A549 (cell line): ENCODE results near the gene DDR2.

Experiments
- CBX8 ChIP-seq: fragments of 200-600 bp; sonication (generic); IDR thresholded peaks from 2 replicates; pipeline ENCODE4 v1.6.1; 2016
- CEBPB ChIP-seq, 2 experiments: fragments of >200 bp in 1 of 2; sonication (Bioruptor Twin) in 1 of 2; formaldehyde crosslinking in 1 of 2; IDR thresholded peaks; 2 replicates each; pipeline ENCODE4 v1.6.1; 2012 to 2016
- CHD4 ChIP-seq: fragments of 200-600 bp; sonication (generic); IDR thresholded peaks from 2 replicates; pipeline ENCODE4 v1.6.1; 2016; ENCODE audit warnings: antibody characterized with exemption, mild to moderate bottlenecking, borderline replicate concordance
- CTCF ChIP-seq: fragments of >200 bp; sonication (Bioruptor Twin); formaldehyde crosslinking; IDR thresholded peaks from 3 replicates; pipeline ENCODE4 v1.5.1; 2016
- EP300 ChIP-seq, 2 experiments: fragments of >200 bp; sonication (Bioruptor Twin); formaldehyde crosslinking; IDR thresholded peaks; 2 replicates in 1 of 2; 3 replicates in 1 of 2; pipeline ENCODE4 v1.6.1; 2016 to 2017
- ESRRA ChIP-seq: fragments of 150-350 bp; IDR thresholded peaks from 2 replicates; pipeline ENCODE4 v1.6.1; 2014; ENCODE audit warnings: mild to moderate bottlenecking, low read length, borderline replicate concordance
- JUN ChIP-seq, 2 experiments: fragments of >200 bp; sonication (Bioruptor Twin); formaldehyde crosslinking; IDR thresholded peaks; 2 replicates in 1 of 2; 3 replicates in 1 of 2; pipeline ENCODE4 v1.6.1; 2016 to 2017
- POLR2A ChIP-seq: IDR thresholded peaks from 2 replicates; pipeline ENCODE4 v1.6.1; 2012; ENCODE audit warnings: mild to moderate bottlenecking, low read length
- POLR2AphosphoS2 ChIP-seq: conservative IDR thresholded peaks from 2 replicates; pipeline ENCODE4 v1.6.1; 2012; ENCODE audit warnings: low read length, improper control_type of control experiment, inconsistent platforms
- ZFP36 ChIP-seq: fragments of 450-650 bp; IDR thresholded peaks from 2 replicates; pipeline ENCODE4 v1.6.1; 2014; ENCODE audit warnings: borderline replicate concordance; ENCODE audit not compliant: partially characterized antibody
- TF ChIP-seq, protein P1 (sequence below): fragments of 150-350 bp; IDR thresholded peaks from 2 replicates; pipeline ENCODE4 v1.6.1; 2014; ENCODE audit warnings: low read depth, mild to moderate bottlenecking, low read length
- TF ChIP-seq, protein P2 (sequence below): fragments of 200-600 bp; sonication (generic); IDR thresholded peaks from 2 replicates; pipeline ENCODE4 v1.6.1; 2016; ENCODE audit warnings: antibody characterized with exemption, mild to moderate bottlenecking, moderate library complexity
- TF ChIP-seq, protein P3 (sequence below): IDR thresholded peaks from 2 replicates; pipeline ENCODE4 v1.6.1; 2012

- TF ChIP-seq, protein P1, sequence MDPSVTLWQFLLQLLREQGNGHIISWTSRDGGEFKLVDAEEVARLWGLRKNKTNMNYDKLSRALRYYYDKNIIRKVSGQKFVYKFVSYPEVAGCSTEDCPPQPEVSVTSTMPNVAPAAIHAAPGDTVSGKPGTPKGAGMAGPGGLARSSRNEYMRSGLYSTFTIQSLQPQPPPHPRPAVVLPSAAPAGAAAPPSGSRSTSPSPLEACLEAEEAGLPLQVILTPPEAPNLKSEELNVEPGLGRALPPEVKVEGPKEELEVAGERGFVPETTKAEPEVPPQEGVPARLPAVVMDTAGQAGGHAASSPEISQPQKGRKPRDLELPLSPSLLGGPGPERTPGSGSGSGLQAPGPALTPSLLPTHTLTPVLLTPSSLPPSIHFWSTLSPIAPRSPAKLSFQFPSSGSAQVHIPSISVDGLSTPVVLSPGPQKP, result no peak
- TF ChIP-seq JUN (IDR thresholded peaks at IDR 0.05) (no peak), EP300 (IDR thresholded peaks at IDR 0.05) (no peak), ZFP36 (no peak), CTCF (no peak), POLR2A (no peak), CEBPB (IDR thresholded peaks at IDR 0.05) (no peak), CBX8 (no peak), ESRRA (no peak), CHD4 (no peak), POLR2AphosphoS2 (no peak)
- TF ChIP-seq, protein P2, sequence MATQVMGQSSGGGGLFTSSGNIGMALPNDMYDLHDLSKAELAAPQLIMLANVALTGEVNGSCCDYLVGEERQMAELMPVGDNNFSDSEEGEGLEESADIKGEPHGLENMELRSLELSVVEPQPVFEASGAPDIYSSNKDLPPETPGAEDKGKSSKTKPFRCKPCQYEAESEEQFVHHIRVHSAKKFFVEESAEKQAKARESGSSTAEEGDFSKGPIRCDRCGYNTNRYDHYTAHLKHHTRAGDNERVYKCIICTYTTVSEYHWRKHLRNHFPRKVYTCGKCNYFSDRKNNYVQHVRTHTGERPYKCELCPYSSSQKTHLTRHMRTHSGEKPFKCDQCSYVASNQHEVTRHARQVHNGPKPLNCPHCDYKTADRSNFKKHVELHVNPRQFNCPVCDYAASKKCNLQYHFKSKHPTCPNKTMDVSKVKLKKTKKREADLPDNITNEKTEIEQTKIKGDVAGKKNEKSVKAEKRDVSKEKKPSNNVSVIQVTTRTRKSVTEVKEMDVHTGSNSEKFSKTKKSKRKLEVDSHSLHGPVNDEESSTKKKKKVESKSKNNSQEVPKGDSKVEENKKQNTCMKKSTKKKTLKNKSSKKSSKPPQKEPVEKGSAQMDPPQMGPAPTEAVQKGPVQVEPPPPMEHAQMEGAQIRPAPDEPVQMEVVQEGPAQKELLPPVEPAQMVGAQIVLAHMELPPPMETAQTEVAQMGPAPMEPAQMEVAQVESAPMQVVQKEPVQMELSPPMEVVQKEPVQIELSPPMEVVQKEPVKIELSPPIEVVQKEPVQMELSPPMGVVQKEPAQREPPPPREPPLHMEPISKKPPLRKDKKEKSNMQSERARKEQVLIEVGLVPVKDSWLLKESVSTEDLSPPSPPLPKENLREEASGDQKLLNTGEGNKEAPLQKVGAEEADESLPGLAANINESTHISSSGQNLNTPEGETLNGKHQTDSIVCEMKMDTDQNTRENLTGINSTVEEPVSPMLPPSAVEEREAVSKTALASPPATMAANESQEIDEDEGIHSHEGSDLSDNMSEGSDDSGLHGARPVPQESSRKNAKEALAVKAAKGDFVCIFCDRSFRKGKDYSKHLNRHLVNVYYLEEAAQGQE, result no peak
- TF ChIP-seq, protein P3, sequence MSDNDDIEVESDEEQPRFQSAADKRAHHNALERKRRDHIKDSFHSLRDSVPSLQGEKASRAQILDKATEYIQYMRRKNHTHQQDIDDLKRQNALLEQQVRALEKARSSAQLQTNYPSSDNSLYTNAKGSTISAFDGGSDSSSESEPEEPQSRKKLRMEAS, result no peak
Observed at GRCh38 chr1:162674034-162674608, 41.9 kb downstream of the DDR2 start.
